Measurements from ENCODE around the gene SLC26A8.

- no peak for TF ChIP-seq CTCF (conservative IDR thresholded peaks at IDR 0.05)
- TF ChIP-seq ZFX (IDR thresholded peaks at IDR 0.05), result no peak
Measured at GRCh38 chr6:35897036-35897435, 127.4 kb downstream of the SLC26A8 start.
